Upper lobe of left lung (tissue), 6 donors: ENCODE measurements around the gene ENOX1. TPM values are rescaled to one million over a fixed set of nuclear protein-coding genes. Genes with fewer than 3 reads are reported as not detected.

Experiments
- ATAC-seq, 2 donors: fragments of 200-7000 bp; cut with Tn5 transposase; one replicate each; pipeline ENCODE4 v1.9.1; 2022; ENCODE audit warnings: mild to moderate bottlenecking in 2 of 2, moderate library complexity in 2 of 2; ENCODE audit not compliant: low FRiP score in 2 of 2
- DNase-seq, 2 donors: peaks; one replicate each; pipeline ENCODE4 v3.0.0-alpha.2; 2019 to 2020
- H3K27ac ChIP-seq, 4 donors: fragments of 200-600 bp; sonication (generic); one replicate each; pipeline ENCODE4 v1.5.1; 2016 to 2019
- H3K27me3 ChIP-seq, 4 donors: fragments of 200-600 bp; sonication (generic); one replicate each; pipeline ENCODE4 v1.5.1; 2017 to 2019
- H3K36me3 ChIP-seq, 4 donors: fragments of 200-600 bp; sonication (generic); one replicate each; pipeline ENCODE4 v1.5.1; 2016 to 2019
- H3K4me1 ChIP-seq, 4 donors: fragments of 200-600 bp; sonication (generic); one replicate each; pipeline ENCODE4 v1.5.1; 2018 to 2019
- H3K4me3 ChIP-seq, 4 donors: fragments of 200-600 bp; sonication (generic); one replicate each; pipeline ENCODE4 v1.5.1; 2017 to 2019; ENCODE audit warnings: mild to moderate bottlenecking in 2 of 4, moderate library complexity in 1 of 4
- H3K9me3 ChIP-seq, 4 donors: fragments of 200-600 bp; sonication (generic); one replicate each; pipeline ENCODE4 v1.5.1; 2018 to 2019
- CTCF ChIP-seq, 6 experiments: fragments of 450-650 bp in 4 of 6; fragments of 200-600 bp in 2 of 6; sonication (generic) in 2 of 6; IDR thresholded peaks; one replicate each; pipeline ENCODE4 v1.5.1; 2016 to 2019; ENCODE audit warnings: antibody characterized with exemption in 6 of 6
- EP300 ChIP-seq, 4 donors: sonication (generic); formaldehyde crosslinking; IDR thresholded peaks; one replicate each; pipeline ENCODE4 v1.5.1; 2017; ENCODE audit warnings: antibody characterized with exemption in 4 of 4, control low read depth in 2 of 4
- POLR2A ChIP-seq, 4 donors: fragments of 450-650 bp; IDR thresholded peaks; one replicate each; pipeline ENCODE4 v1.5.1; 2016 to 2017; ENCODE audit warnings: antibody characterized with exemption in 4 of 4, mild to moderate bottlenecking in 2 of 4
- POLR2AphosphoS5 ChIP-seq, 2 donors: sonication (generic); formaldehyde crosslinking; IDR thresholded peaks; one replicate each; pipeline ENCODE4 v1.5.1; 2017; ENCODE audit warnings: antibody characterized with exemption in 2 of 2
- WGBS, 2 donors: methylation state at CpG; one replicate each; pipeline ENCODE4 v1.1.5; 2017 to 2018; 5-methylcytosine and 5-hydroxymethylcytosine counted together
- total RNA-seq, 6 donors: library from RNA; depleted of rRNA in 4 of 6; stranded (reverse); fragments of >200 nt in 4 of 6; gene quantifications; one replicate each; pipeline versions ENCODE4 v1.1.0 to v1.2.1, GENCODE V29; 2016 to 2021
- donor health status: DM: no; HTN: no; CAD: no; lungs with moderate emphysema.
- donor health status: DM: no; HTN: yes; CAD: no; lungs with severe emphysema.

ENOX1 gene
- total RNA-seq, 6 donors from 2014 or later = 0.20 to 1.0 (median 0.46) TPM; not detected in 2

GRCh38 chr13:43293986-43294385 is 492.8 kb downstream of the ENOX1 start:
- Histone ChIP-seq H3K27ac (no peak overlapping the region), H3K9me3 (no peaks in the 10 kb centered on the region), H3K4me3 (no peak overlapping the region), H3K36me3 (no peaks in the 10 kb centered on the region), H3K27me3 (no peaks in the 10 kb centered on the region), H3K4me1 (no peaks in the 10 kb centered on the region)
- TF ChIP-seq EP300 (IDR thresholded peaks at IDR 0.05) (no peak), POLR2A (IDR thresholded peaks at IDR 0.05) (no peak), POLR2AphosphoS5 (IDR thresholded peaks at IDR 0.05) (no peak), CTCF (IDR thresholded peaks at IDR 0.05) (no peak)
- 54 to 71% methylated on average over 3 of the region's 3 CpGs for WGBS, 2 donors
- DNase-seq (no peak), ATAC-seq (no peak)

GRCh38 chr13:43293561-43293960 is 493.2 kb downstream of the ENOX1 start:
- no peak overlapping the region for H3K27ac ChIP-seq
- H3K9me3 ChIP-seq = no peaks in the 10 kb centered on the region
- H3K36me3 ChIP-seq = no peaks in the 10 kb centered on the region
- WGBS, 2 donors = 61 to 76% methylated on average over 1 of the region's 1 CpG
- H3K27me3 ChIP-seq = no peaks in the 10 kb centered on the region
- no peak overlapping the region for H3K4me3 ChIP-seq
- TF ChIP-seq POLR2AphosphoS5 (IDR thresholded peaks at IDR 0.05) (no peak), CTCF (IDR thresholded peaks at IDR 0.05) (no peak), EP300 (IDR thresholded peaks at IDR 0.05) (no peak), POLR2A (IDR thresholded peaks at IDR 0.05) (no peak)
- DNase-seq (no peak), ATAC-seq (no peak)
- no peaks in the 10 kb centered on the region for H3K4me1 ChIP-seq

GRCh38 chr13:43293008-43293407 is 493.8 kb downstream of the ENOX1 start:
- Histone ChIP-seq H3K9me3 (no peaks in the 10 kb centered on the region), H3K27me3 (no peaks in the 10 kb centered on the region), H3K4me1 (no peaks in the 10 kb centered on the region), H3K4me3 (no peak overlapping the region), H3K27ac (no peak overlapping the region), H3K36me3 (no peaks in the 10 kb centered on the region)
- no peak for DNase-seq
- TF ChIP-seq POLR2A (IDR thresholded peaks at IDR 0.05) (no peak), CTCF (IDR thresholded peaks at IDR 0.05) (no peak), EP300 (IDR thresholded peaks at IDR 0.05) (no peak), POLR2AphosphoS5 (IDR thresholded peaks at IDR 0.05) (no peak)
- no peak for ATAC-seq
- 83 to 87% methylated on average over 2 of the region's 2 CpGs for WGBS, 2 donors

DNA sequence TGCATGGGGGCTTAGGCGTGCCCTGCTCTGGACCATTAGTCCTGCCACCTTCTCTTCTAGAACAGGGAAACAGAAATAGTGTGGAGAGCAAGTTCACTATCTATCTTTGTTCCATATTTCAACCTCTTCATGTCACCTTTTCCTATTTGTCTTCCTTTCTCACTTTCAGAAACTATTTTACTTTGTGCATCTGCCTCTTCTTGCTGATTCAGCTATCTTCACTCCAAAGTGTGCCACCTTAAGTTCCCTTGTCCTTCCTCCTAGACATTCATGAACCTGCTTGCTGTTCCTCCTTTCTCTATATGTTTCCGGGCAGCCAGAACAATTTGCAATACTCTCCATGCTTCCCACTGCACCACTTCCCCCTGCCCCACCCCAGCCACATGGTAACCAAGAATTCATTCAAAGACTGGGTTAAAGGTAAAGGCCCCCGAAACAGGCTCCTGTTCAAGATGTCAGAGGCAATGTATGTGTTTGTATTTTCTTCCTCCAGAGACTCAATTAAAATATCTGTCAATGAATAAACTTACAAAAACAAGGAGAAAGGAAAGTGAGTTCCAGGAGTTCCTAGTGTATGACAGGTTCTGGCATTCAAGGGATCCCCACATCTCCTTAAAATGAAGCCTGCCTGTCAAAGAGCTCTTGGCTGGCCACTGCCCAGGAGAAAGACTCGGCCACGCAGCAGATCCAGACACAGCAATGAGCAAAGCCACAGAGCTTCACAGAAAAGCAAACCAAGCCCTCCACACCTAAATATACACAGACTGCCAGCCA is 495.3 kb downstream of the ENOX1 start:
- H3K36me3 ChIP-seq = no peaks in the 10 kb centered on the region
- no peak overlapping the region for H3K4me3 ChIP-seq
- H3K27me3 ChIP-seq = no peaks in the 10 kb centered on the region
- TF ChIP-seq POLR2A (IDR thresholded peaks at IDR 0.05) (no peak), POLR2AphosphoS5 (IDR thresholded peaks at IDR 0.05) (no peak), CTCF (IDR thresholded peaks at IDR 0.05) (no peak), EP300 (IDR thresholded peaks at IDR 0.05) (no peak)
- no peak overlapping the region for H3K27ac ChIP-seq
- no peaks in the 10 kb centered on the region for H3K4me1 ChIP-seq
- H3K9me3 ChIP-seq = no peaks in the 10 kb centered on the region
- 80 to 81% methylated on average over 5 of the region's 5 CpGs for WGBS, 2 donors
- ATAC-seq = no peak
- no peak for DNase-seq
